ENCODE measurements around the gene B4GALT2. TPM values are rescaled to one million over a fixed set of nuclear protein-coding genes. Genes with fewer than 3 reads are reported as not detected.

Gene B4GALT2
- total and polyA plus RNA-seq, 2 of the 4 experiments (the other 2 are of a cell fraction), result 52.3 to 60.8 TPM

GRCh38 chr1:44024031-44024902 lies 45.3 kb downstream of the B4GALT2 start:
- in situ Hi-C loops (cut with MboI; ENCODE audit: low sequenced_read_pairs), result no loop called here
- H4K8ac ChIP-seq (ENCODE audit: low read depth in 2 of 2, low read length in 2 of 2), result no peak overlapping the region
- no peaks in the 10 kb centered on the region for H3K9me3 ChIP-seq (ENCODE audit: control insufficient read depth, insufficient read depth, low read length)
- CTCF ChIA-PET, result interaction anchor here (1.0 kb wide), 1 partner anchor 23 kb away, joined by 4 read pairs; no protein-coding TSS in a partner anchor
- H3K14ac ChIP-seq (replicated peaks; ENCODE audit: low read depth, low read length), result no peak overlapping the region
- H2BK20ac ChIP-seq (ENCODE audit: low read depth, low read length), result no peak overlapping the region
- ATAC-seq (ENCODE audit: low read depth) (0 out of 2 replicates have a peak, but pooled peaks have one; percentile 7), DNase-seq (no peak)
- no peak overlapping the region for H2AK5ac ChIP-seq (ENCODE audit: low read depth, low read length)
- dilution Hi-C loops (cut with HindIII; ENCODE audit: low sequenced_read_pairs, unreplicated experiment), result no loop called here
- no peak overlapping the region for H3K4me2 ChIP-seq (ENCODE audit: low read depth, low read length)
- H4K5ac ChIP-seq (ENCODE audit: low read depth, low read length), result no peak overlapping the region
- H3K9ac ChIP-seq (ENCODE audit: low read depth, low read length), result no peak overlapping the region
- no peak overlapping the region for H2BK120ac ChIP-seq (ENCODE audit: low read depth, low read length)
- H3K79me1 ChIP-seq (ENCODE audit: low read depth in 1 of 2, low read length in 2 of 2), result peaks cover 0 to 8% of the 10 kb centered on the region in 2 experiments; a peak in 2 of 4 replicates
- H4K20me1 ChIP-seq (ENCODE audit: insufficient read depth, low read length), result no peaks in the 10 kb centered on the region; the same call in 1 of the 2 replicates
- peaks cover 22% of the 10 kb centered on the region; the same call in 1 of the 2 replicates for H3K36me3 ChIP-seq (ENCODE audit: control insufficient read depth, insufficient read depth, low read length)
- peaks cover 8% of the 10 kb centered on the region for H3K4me1 ChIP-seq (ENCODE audit: control insufficient read depth, insufficient read depth, low read length)
- H3K27me3 ChIP-seq (ENCODE audit: control insufficient read depth, insufficient read depth, low read length), result no peaks in the 10 kb centered on the region
- H3K9me1 ChIP-seq (ENCODE audit: insufficient read depth, low read length), result peaks cover 14% of the 10 kb centered on the region; the same call in 1 of the 2 replicates
- no peak overlapping the region for H2BK5ac ChIP-seq (ENCODE audit: low read depth, low read length, poor library complexity, severe bottlenecking)
- no peak overlapping the region for H2AK9ac ChIP-seq (replicated peaks; ENCODE audit: low read depth, low read length, poor library complexity)
- intact Hi-C loops (cut with micrococcal nuclease), result no loop called here
- H3K4me3 ChIP-seq (ENCODE audit: insufficient read depth, low read depth, low read length), result no peak overlapping the region
- H3K4ac ChIP-seq (ENCODE audit: low read depth, low read length), result no peak overlapping the region
- H3K18ac ChIP-seq (ENCODE audit: low read depth, low read length), result no peak overlapping the region
- BruUV-seq (replicated peaks), result no TSS peak
- peak overlapping the region; percentile 27 for H2AFZ ChIP-seq (replicated peaks; ENCODE audit: low read length, poor library complexity)
- TF ChIP-seq RAD21 (IDR thresholded peaks at IDR 0.05; ENCODE audit: low read length) (no peak), BHLHE40 (IDR thresholded peaks at IDR 0.05; ENCODE audit: low read depth, low read length) (no peak), CTCF (conservative IDR thresholded peaks at IDR 0.05; ENCODE audit: low read depth, low read length) (no peak), CEBPB (IDR thresholded peaks at IDR 0.05; ENCODE audit: low read depth, low read length) (no peak), POLR2A (IDR thresholded peaks at IDR 0.05; ENCODE audit: low read depth, low read length) (no peak), NFE2L2 (IDR thresholded peaks at IDR 0.05; ENCODE audit: low read depth, low read length) (no peak), MAFK (IDR thresholded peaks at IDR 0.05; ENCODE audit: low read depth, low read length) (no peak), SMC3 (IDR thresholded peaks at IDR 0.05; ENCODE audit: low read depth, low read length) (no peak), RCOR1 (IDR thresholded peaks at IDR 0.05; ENCODE audit: insufficient replicate concordance, low read length) (no peak)
- POLR2A ChIA-PET (ENCODE audit: unreplicated experiment), result no interaction called here
- WGBS, 2 experiments (ENCODE audit: extremely low coverage in 2 of 2, insufficient read length in 1 of 2), result 93% methylated on average over 2 of the region's 14 CpGs; no CpG with 5 or more reads in 1 of the 2 experiments
- H3K23ac ChIP-seq (ENCODE audit: low read depth, low read length), result no peak overlapping the region
- H3K56ac ChIP-seq (ENCODE audit: extremely low read depth, insufficient read depth, low read length), result no peak overlapping the region
- H4K91ac ChIP-seq (ENCODE audit: insufficient read depth, low read depth, low read length), result no peak overlapping the region
- H2BK15ac ChIP-seq (ENCODE audit: low read depth, low read length), result no peak overlapping the region
- no peak overlapping the region for H3K27ac ChIP-seq (ENCODE audit: insufficient read depth, low read length)

Measured in IMR-90 (cell line).